HG02763 (cell line): ENCODE measurements around the gene TAF1L.
"Not testable (repeated sequence)": the region's sequence is repeated elsewhere in the genome, so short reads cannot be mapped to it uniquely, and the experiment has no call there.

Source experiments
- ATAC-seq: cut with Tn5 transposase; IDR thresholded peaks from one replicate; pipeline ENCODE4 v1.9.1; 2021; ENCODE audit warnings: mild to moderate bottlenecking, moderate library complexity; ENCODE audit not compliant: unreplicated experiment

Gene TAF1L, protein sequence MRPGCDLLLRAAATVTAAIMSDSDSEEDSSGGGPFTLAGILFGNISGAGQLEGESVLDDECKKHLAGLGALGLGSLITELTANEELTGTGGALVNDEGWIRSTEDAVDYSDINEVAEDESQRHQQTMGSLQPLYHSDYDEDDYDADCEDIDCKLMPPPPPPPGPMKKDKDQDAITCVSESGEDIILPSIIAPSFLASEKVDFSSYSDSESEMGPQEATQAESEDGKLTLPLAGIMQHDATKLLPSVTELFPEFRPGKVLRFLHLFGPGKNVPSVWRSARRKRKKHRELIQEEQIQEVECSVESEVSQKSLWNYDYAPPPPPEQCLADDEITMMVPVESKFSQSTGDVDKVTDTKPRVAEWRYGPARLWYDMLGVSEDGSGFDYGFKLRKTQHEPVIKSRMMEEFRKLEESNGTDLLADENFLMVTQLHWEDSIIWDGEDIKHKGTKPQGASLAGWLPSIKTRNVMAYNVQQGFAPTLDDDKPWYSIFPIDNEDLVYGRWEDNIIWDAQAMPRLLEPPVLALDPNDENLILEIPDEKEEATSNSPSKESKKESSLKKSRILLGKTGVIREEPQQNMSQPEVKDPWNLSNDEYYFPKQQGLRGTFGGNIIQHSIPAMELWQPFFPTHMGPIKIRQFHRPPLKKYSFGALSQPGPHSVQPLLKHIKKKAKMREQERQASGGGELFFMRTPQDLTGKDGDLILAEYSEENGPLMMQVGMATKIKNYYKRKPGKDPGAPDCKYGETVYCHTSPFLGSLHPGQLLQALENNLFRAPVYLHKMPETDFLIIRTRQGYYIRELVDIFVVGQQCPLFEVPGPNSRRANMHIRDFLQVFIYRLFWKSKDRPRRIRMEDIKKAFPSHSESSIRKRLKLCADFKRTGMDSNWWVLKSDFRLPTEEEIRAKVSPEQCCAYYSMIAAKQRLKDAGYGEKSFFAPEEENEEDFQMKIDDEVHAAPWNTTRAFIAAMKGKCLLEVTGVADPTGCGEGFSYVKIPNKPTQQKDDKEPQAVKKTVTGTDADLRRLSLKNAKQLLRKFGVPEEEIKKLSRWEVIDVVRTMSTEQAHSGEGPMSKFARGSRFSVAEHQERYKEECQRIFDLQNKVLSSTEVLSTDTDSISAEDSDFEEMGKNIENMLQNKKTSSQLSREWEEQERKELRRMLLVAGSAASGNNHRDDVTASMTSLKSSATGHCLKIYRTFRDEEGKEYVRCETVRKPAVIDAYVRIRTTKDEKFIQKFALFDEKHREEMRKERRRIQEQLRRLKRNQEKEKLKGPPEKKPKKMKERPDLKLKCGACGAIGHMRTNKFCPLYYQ (N-terminal part only)

GRCh38 chr9:32635362-32635761 is at the start of gene TAF1L:
TAF1L (minus strand) TSS chr9:32635669; CDS start chr9:32635579, 90 bp downstream.
- no peak for ATAC-seq

- ATAC-seq, result no peak
These were observed 46.3 kb upstream of the TAF1L start for GRCh38 chr9:32681751-32682150.

GRCh38 chr9:32677931-32678330 is 42.5 kb upstream of the TAF1L start:
- no peak for ATAC-seq

DNA sequence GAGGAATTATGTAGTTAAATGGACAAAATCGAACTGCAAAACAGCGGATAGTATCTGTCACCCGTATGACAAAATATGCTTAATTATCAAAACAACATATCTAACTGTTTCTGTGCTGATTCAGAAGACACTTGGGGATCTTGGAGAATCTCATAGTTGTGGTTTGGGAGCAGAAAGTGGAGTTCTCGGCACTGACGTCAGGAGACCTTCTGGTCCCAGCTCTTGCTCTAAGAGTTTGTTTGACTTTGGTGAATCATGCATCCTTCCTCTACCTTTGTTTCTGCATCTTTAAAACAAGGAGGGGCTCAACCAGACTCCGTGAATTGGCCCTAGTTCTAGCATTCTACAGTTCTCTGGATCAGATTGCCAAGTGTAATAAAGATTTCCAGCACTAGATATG is 37.0 kb upstream of the TAF1L start:
- no peak for ATAC-seq

DNA sequence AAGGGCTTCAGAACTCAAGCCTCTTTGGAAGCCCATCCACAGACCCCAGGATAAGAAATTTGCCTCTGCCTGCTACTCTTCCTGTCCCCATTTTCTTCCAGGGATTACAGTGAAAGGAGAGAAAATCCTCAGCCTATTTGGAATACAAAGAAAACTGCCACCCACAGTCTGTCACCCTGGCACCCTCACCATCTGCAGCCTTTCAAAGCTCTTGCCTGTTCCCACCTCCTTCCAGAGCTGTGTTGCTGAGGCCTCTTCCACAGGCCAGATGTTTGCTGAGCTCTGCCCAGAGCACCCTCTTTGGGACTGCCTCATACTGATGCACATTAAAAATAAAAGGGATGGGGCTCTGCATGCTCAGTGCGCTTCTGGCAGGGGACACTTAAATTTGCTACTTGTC is 35.9 kb upstream of the TAF1L start:
- no peak for ATAC-seq

DNA sequence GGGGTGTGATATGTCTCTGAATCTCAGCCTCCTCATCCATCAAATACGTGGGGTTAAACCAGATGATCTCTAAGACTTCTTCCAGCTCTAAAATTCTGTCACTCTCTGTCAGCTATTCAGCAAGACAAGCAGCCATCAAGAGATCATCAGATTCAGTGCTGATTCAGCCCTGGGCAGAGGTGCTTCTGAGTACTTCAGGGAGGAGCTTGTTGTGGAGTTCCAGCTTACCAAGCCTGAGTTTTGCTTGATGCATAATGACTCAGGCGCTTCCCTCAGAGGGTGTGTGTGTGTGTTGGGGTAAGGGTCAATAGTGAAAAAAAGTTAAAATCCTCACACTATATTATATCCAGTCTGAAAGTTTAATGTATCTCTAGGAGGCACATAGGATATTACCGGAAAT is 29.6 kb upstream of the TAF1L start:
- ATAC-seq, result no peak

DNA sequence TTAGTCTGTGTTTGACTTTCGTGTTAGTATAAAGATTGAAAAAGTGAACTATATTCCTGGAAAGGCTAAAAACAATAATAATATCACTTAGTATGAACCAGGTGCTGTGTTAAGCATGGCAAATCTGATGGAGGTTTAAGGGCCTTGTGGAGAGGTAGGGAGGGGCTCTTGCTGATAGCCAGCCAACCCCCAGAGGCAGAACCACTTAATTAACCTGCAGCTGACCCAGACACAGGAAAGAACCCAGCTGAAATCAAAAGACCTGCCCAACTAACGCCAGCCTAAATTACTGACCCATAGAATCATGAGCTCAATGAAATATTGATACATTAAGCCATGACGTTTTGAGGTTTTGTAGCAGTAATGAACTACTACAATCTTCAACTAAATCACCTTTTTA is 28.3 kb upstream of the TAF1L start:
- ATAC-seq, result no peak

DNA sequence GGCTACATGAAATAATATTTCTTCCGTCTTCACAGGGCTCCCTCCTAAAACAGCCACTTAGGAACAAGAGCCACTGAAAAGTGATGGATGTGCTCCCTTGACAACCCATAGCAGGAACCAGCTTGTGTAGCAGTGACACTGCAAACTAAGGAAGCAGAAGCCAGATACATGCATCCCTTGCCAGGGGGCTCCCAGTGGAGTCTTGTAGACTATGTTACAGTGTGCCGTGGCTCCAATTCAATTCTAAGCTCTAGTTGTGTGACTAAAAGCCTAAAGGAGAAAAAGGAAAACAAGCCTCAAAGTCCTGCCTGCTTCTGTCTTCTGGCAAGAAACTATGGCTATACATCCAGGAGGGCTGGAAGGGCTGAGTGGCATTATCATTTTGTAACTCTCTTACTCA is 12.2 kb upstream of the TAF1L start:
- ATAC-seq, result no peak

DNA sequence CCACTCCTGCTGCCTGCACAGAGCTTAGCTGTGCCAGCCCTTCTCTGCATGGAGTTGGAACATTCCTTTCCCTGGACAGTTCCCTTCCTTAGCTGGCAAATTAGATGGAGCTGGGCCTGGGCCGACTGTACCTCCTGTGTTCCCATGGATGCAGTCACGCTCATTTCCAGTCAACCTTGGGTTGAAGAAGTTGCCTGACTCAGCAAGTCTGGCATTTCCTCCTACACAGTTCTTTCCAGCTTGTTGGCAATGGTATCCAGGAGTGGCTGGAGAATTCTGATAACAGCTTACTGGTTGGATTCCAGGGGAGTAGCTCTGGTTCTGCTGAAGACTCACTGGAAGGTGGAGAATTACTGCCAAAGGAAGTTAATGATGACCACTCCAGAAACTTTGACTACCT is 9.2 kb upstream of the TAF1L start:
- ATAC-seq, result no peak

GRCh38 chr9:32633151-32633550 is 2.3 kb downstream of the TAF1L start:
- ATAC-seq, result not testable (repeated sequence)

DNA sequence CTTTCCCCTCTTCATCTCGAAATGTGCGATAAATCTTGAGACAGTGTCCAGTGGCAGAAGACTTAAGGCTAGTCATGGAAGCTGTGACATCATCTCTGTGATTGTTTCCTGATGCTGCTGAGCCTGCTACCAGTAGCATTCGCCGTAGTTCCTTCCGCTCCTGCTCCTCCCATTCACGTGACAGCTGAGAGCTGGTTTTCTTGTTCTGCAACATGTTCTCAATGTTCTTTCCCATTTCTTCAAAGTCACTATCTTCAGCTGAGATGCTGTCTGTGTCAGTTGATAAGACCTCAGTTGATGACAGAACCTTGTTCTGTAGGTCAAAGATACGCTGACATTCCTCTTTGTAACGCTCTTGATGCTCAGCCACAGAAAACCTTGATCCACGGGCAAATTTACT is 3.5 kb downstream of the TAF1L start:
- no peak for ATAC-seq

GRCh38 chr9:32627394-32627954 is 8.0 kb downstream of the TAF1L start:
- ATAC-seq, result no peak

- no peak for ATAC-seq
These were observed 10.1 kb downstream of the TAF1L start for GRCh38 chr9:32625320-32625719.

- no peak for ATAC-seq
These were observed 12.5 kb downstream of the TAF1L start for GRCh38 chr9:32622948-32623347.

DNA sequence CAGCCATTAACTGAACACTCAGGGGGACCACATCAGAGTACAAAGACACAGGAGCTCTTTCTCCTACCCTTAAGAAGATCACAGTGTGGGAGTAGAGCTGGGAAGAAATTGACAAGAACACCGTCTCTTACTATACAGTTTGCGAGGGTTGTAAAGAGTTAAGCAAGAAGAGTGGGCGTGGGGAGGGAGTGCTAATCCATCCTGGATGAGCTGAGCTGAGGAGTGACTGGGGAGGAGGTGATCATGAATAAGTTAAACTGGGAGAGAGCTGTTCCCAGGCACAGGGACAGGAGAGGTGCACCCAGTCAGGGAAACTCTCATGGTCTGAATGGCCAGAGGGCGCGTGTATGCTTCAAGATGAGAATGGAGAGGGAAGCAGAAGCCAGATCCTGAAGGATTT is 17.2 kb downstream of the TAF1L start:
- no peak for ATAC-seq

DNA sequence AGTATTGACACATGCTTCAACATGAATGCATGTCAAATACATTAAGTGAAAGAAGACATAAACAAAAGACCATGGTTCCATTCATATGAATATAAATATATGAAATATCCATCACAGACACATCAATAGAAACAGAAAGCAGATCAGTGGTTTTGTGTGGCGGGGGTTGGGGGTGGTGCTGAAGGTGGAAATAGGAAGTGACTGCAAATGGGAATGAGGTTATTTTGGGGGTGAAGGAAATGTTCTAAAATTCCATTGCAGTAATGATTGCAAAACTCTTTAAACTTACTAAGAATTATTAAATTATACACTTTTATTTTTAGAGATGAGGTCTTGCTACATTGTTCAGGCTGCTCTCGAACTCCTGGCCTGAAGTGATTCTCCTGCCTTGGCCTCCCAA is 28.7 kb downstream of the TAF1L start:
- ATAC-seq, result no peak

DNA sequence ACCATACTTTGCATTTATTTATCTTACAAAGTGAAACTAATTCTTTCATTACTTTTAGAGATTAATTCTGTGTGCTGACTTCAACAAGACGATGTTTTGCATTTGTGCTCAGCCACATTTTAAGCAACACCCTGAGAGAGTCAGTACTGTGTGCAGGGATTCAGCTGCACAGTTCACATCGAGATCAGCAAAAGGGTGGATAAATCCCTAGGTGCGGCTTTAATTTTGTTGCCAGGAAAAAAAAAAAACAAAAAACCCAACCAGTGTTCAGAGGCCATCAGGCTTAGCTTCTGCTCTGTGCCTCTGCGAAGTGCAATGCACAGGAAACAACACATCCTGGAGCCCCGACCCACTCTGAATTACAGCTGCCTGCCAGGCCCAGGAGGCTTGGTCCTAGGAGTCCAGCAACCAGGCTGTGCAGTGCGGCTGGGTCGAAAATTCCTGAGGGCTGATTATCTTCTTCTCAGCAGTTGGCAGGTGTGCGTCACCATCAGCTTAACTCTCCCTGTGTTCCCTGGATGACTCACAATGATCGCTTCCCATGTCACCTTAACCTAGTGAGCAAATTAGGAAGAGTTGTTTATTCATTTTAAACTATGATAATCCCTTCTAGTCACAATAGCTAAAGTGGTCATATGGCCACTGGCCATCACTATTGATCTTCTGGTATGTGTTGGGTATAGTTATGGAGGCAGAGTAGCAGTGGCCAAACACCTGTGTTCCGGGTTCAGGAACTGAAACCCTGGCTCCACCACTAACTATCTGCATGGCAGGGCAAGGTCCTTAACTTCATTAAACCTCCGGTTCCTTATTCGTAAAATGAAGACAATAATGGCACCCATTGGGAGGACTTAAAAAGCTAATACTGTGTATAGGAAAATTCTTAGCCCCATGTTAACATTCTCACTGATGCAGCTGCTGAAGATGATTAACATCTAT is 31.3 kb downstream of the TAF1L start:
- peak; percentile 42 for ATAC-seq

GRCh38 chr9:32599021-32599420 is 36.4 kb downstream of the TAF1L start:
- not testable (repeated sequence) for ATAC-seq

GRCh38 chr9:32596936-32597335 is 38.5 kb downstream of the TAF1L start:
- ATAC-seq, result no peak
